ENCODE data around the gene SLC16A5. TPM values are rescaled to one million over a fixed set of nuclear protein-coding genes. Genes with fewer than 3 reads are reported as not detected.

Gene SLC16A5
- total RNA-seq, 1 donor from 2014 or later: 7.1 TPM

GRCh38 chr17:75146592-75146991 lies 58.8 kb downstream of the SLC16A5 start:
- Histone ChIP-seq H3K4me2 (ENCODE audit: low read length) (no peak overlapping the region), H3K36me3 (ENCODE audit: insufficient read depth, low read length) (peaks cover 64% of the 10 kb centered on the region), H3K79me2 (ENCODE audit: insufficient read depth, low read length) (peaks cover 81% of the 10 kb centered on the region), H3K4me3 (ENCODE audit: insufficient read depth, low read depth, low read length) (no peak overlapping the region), H3K4me1 (ENCODE audit: insufficient read depth, low read length) (no peaks in the 10 kb centered on the region), H2AFZ (ENCODE audit: low read depth, low read length) (no peak overlapping the region), H3K27me3 (ENCODE audit: insufficient read depth, low read length) (no peaks in the 10 kb centered on the region), H3K27ac (ENCODE audit: low read depth, low read length) (no peak overlapping the region), H3K9ac (ENCODE audit: low read length) (no peak overlapping the region), H4K20me1 (ENCODE audit: insufficient read depth, low read length) (peaks cover 78% of the 10 kb centered on the region), H3K9me3 (ENCODE audit: insufficient read depth, low read depth, low read length) (no peaks in the 10 kb centered on the region)
- peak overlapping the region; percentile 20 for H3K27ac Mint-ChIP-seq (ENCODE audit: unreplicated experiment)
- H3K4me1 Mint-ChIP-seq (ENCODE audit: low read depth, unreplicated experiment): peaks cover 3% of the 10 kb centered on the region
- FAIRE-seq (no peak), DNase-seq (ENCODE audit: low read depth) (peak; percentile 59)
- H3K9me3 Mint-ChIP-seq (ENCODE audit: unreplicated experiment): no peaks in the 10 kb centered on the region
- no peak overlapping the region for H3K4me3 Mint-ChIP-seq (ENCODE audit: unreplicated experiment)
- peaks cover 3% of the 10 kb centered on the region for H3K36me3 Mint-ChIP-seq (ENCODE audit: low read depth, unreplicated experiment)
- no peaks in the 10 kb centered on the region for H3K27me3 Mint-ChIP-seq (ENCODE audit: low read depth, unreplicated experiment)
- no peak for TF ChIP-seq CTCF (IDR thresholded peaks at IDR 0.05; ENCODE audit: insufficient read depth, low read depth, low read length)
- TF ChIP-seq EZH2 (IDR thresholded peaks at IDR 0.05; ENCODE audit: insufficient read depth, low read length): no peak

GRCh38 chr17:75147878-75148546 lies 60.3 kb downstream of the SLC16A5 start:
- no peak for TF ChIP-seq CTCF (IDR thresholded peaks at IDR 0.05; ENCODE audit: insufficient read depth, low read depth, low read length)
- no peak overlapping the region for H3K27ac ChIP-seq (ENCODE audit: low read depth, low read length)
- Mint-ChIP-seq H3K27me3 (ENCODE audit: low read depth, unreplicated experiment) (no peaks in the 10 kb centered on the region), H3K9me3 (ENCODE audit: unreplicated experiment) (no peaks in the 10 kb centered on the region), H3K27ac (ENCODE audit: unreplicated experiment) (no peak overlapping the region), H3K36me3 (ENCODE audit: low read depth, unreplicated experiment) (peaks cover 2% of the 10 kb centered on the region), H3K4me1 (ENCODE audit: low read depth, unreplicated experiment) (peaks cover 8% of the 10 kb centered on the region), H3K4me3 (ENCODE audit: unreplicated experiment) (no peak overlapping the region)
- DNase-seq (ENCODE audit: low read depth) (no peak), FAIRE-seq (no peak)
- H4K20me1 ChIP-seq (ENCODE audit: insufficient read depth, low read length): peaks cover 87% of the 10 kb centered on the region
- no peak overlapping the region for H3K4me3 ChIP-seq (ENCODE audit: insufficient read depth, low read depth, low read length)
- no peak overlapping the region for H3K4me2 ChIP-seq (ENCODE audit: low read length)
- H3K4me1 ChIP-seq (ENCODE audit: insufficient read depth, low read length): no peaks in the 10 kb centered on the region
- H3K27me3 ChIP-seq (ENCODE audit: insufficient read depth, low read length): no peaks in the 10 kb centered on the region
- H3K36me3 ChIP-seq (ENCODE audit: insufficient read depth, low read length): peaks cover 53% of the 10 kb centered on the region
- H2AFZ ChIP-seq (ENCODE audit: low read depth, low read length): no peak overlapping the region
- no peaks in the 10 kb centered on the region for H3K9me3 ChIP-seq (ENCODE audit: insufficient read depth, low read depth, low read length)
- peaks cover 90% of the 10 kb centered on the region for H3K79me2 ChIP-seq (ENCODE audit: insufficient read depth, low read length)
- no peak overlapping the region for H3K9ac ChIP-seq (ENCODE audit: low read length)

- DNase-seq (ENCODE audit: low read depth) (peak; percentile 42), FAIRE-seq (no peak)
- peak overlapping the region; percentile 96 for H3K9ac ChIP-seq (ENCODE audit: low read length)
- peaks cover 16% of the 10 kb centered on the region for H3K4me1 Mint-ChIP-seq (ENCODE audit: low read depth, unreplicated experiment)
- peak overlapping the region; percentile 77 for H3K27ac ChIP-seq (ENCODE audit: low read depth, low read length)
- no peak overlapping the region for H2AFZ ChIP-seq (ENCODE audit: low read depth, low read length)
- peaks cover 7% of the 10 kb centered on the region for H3K4me1 ChIP-seq (ENCODE audit: insufficient read depth, low read length)
- TF ChIP-seq EZH2 (IDR thresholded peaks at IDR 0.05; ENCODE audit: insufficient read depth, low read length) (no peak), CTCF (IDR thresholded peaks at IDR 0.05; ENCODE audit: insufficient read depth, low read depth, low read length) (no peak)
- H3K4me3 Mint-ChIP-seq (ENCODE audit: unreplicated experiment): peak overlapping the region; percentile 95
- peak overlapping the region; percentile 92 for H3K4me2 ChIP-seq (ENCODE audit: low read length)
- peaks cover 60% of the 10 kb centered on the region for H4K20me1 ChIP-seq (ENCODE audit: insufficient read depth, low read length)
- peaks cover 17% of the 10 kb centered on the region for H3K36me3 ChIP-seq (ENCODE audit: insufficient read depth, low read length)
- H3K4me3 ChIP-seq (ENCODE audit: insufficient read depth, low read depth, low read length): peak overlapping the region; percentile 89
- no peaks in the 10 kb centered on the region for H3K27me3 Mint-ChIP-seq (ENCODE audit: low read depth, unreplicated experiment)
- no peaks in the 10 kb centered on the region for H3K36me3 Mint-ChIP-seq (ENCODE audit: low read depth, unreplicated experiment)
- no peaks in the 10 kb centered on the region for H3K9me3 ChIP-seq (ENCODE audit: insufficient read depth, low read depth, low read length)
- no peak overlapping the region for H3K27ac Mint-ChIP-seq (ENCODE audit: unreplicated experiment)
- no peaks in the 10 kb centered on the region for H3K27me3 ChIP-seq (ENCODE audit: insufficient read depth, low read length)
- H3K79me2 ChIP-seq (ENCODE audit: insufficient read depth, low read length): peaks cover 76% of the 10 kb centered on the region
- H3K9me3 Mint-ChIP-seq (ENCODE audit: unreplicated experiment): no peaks in the 10 kb centered on the region
Measured at GRCh38 chr17:75151930-75152329, 64.2 kb downstream of the SLC16A5 start.

Data from astrocyte (in vitro differentiated cells and primary cell).